Endothelial cell (in vitro differentiated cells): ENCODE data around the gene NDUFA5. TPM values are rescaled to one million over a fixed set of nuclear protein-coding genes. Genes with fewer than 3 reads are reported as not detected.

Experiments
- DNase-seq: peaks from one replicate; pipeline ENCODE4 v3.0.0; 2021; ENCODE audit warnings: low spot score
- H3K27ac Mint-ChIP-seq: one replicate; pipeline ENCODE4 v1.8.0; 2021; ENCODE audit warnings: mixed read lengths, inconsistent platforms; ENCODE audit not compliant: unreplicated experiment
- H3K27me3 Mint-ChIP-seq: one replicate; pipeline ENCODE4 v1.8.0; 2021; ENCODE audit warnings: mild to moderate bottlenecking, moderate library complexity, mixed read lengths, inconsistent platforms; ENCODE audit not compliant: unreplicated experiment
- H3K36me3 Mint-ChIP-seq: one replicate; pipeline ENCODE4 v1.8.0; 2021; ENCODE audit warnings: mild to moderate bottlenecking, low read depth, mixed read lengths, inconsistent platforms; ENCODE audit not compliant: unreplicated experiment
- H3K4me1 Mint-ChIP-seq: one replicate; pipeline ENCODE4 v1.8.0; 2021; ENCODE audit warnings: mild to moderate bottlenecking, mixed read lengths, inconsistent platforms; ENCODE audit not compliant: unreplicated experiment
- H3K4me3 Mint-ChIP-seq: one replicate; pipeline ENCODE4 v1.8.0; 2021; ENCODE audit warnings: mild to moderate bottlenecking, mixed read lengths, inconsistent platforms; ENCODE audit not compliant: unreplicated experiment
- H3K9me3 Mint-ChIP-seq: one replicate; pipeline ENCODE4 v1.8.0; 2021; ENCODE audit warnings: mixed read lengths, inconsistent platforms; ENCODE audit not compliant: unreplicated experiment
- CTCF ChIP-seq: fragments of 200-600 bp; sonication (generic); IDR thresholded peaks from one replicate; pipeline ENCODE4 v1.5.0; 2021; ENCODE audit warnings: antibody characterized with exemption; ENCODE audit not compliant: unreplicated experiment
- total RNA-seq: library from RNA; stranded (reverse); fragmentation: NEBNext Ultra II Directional; extraction: Animal tissue kit (Norgen Biotek cat#: 25700); gene quantifications from one replicate; pipeline ENCODE4 v1.2.1, GENCODE V29; 2021; ENCODE audit not compliant: unreplicated experiment

Gene NDUFA5
- total RNA-seq, 1 donor from 2014 or later, result 45.8 TPM

GRCh38 chr7:123502201-123502600 is 55.4 kb downstream of the NDUFA5 start:
- H3K27ac Mint-ChIP-seq, result no peak overlapping the region
- DNase-seq, result no peak
- no peak overlapping the region for H3K4me3 Mint-ChIP-seq
- H3K4me1 Mint-ChIP-seq, result no peaks in the 10 kb centered on the region
- no peaks in the 10 kb centered on the region for H3K9me3 Mint-ChIP-seq
- peaks cover 8% of the 10 kb centered on the region for H3K36me3 Mint-ChIP-seq
- no peak for TF ChIP-seq CTCF
- H3K27me3 Mint-ChIP-seq, result peaks cover 3% of the 10 kb centered on the region

GRCh38 chr7:123500878-123501489 is 56.6 kb downstream of the NDUFA5 start:
- DNase-seq, result no peak
- H3K9me3 Mint-ChIP-seq, result no peaks in the 10 kb centered on the region
- no peak overlapping the region for H3K27ac Mint-ChIP-seq
- peaks cover 8% of the 10 kb centered on the region for H3K36me3 Mint-ChIP-seq
- no peaks in the 10 kb centered on the region for H3K4me1 Mint-ChIP-seq
- TF ChIP-seq CTCF, result no peak
- H3K4me3 Mint-ChIP-seq, result no peak overlapping the region
- H3K27me3 Mint-ChIP-seq, result peaks cover 3% of the 10 kb centered on the region

GRCh38 chr7:123499211-123499970 is 58.2 kb downstream of the NDUFA5 start:
- no peak for DNase-seq
- no peak overlapping the region for H3K27ac Mint-ChIP-seq
- H3K4me3 Mint-ChIP-seq, result no peak overlapping the region
- no peaks in the 10 kb centered on the region for H3K27me3 Mint-ChIP-seq
- H3K36me3 Mint-ChIP-seq, result peaks cover 3% of the 10 kb centered on the region
- no peaks in the 10 kb centered on the region for H3K4me1 Mint-ChIP-seq
- no peaks in the 10 kb centered on the region for H3K9me3 Mint-ChIP-seq
- TF ChIP-seq CTCF, result no peak

GRCh38 chr7:123498601-123499000 is 59.0 kb downstream of the NDUFA5 start:
- no peaks in the 10 kb centered on the region for H3K9me3 Mint-ChIP-seq
- no peak overlapping the region for H3K4me3 Mint-ChIP-seq
- H3K27me3 Mint-ChIP-seq, result no peaks in the 10 kb centered on the region
- no peak overlapping the region for H3K27ac Mint-ChIP-seq
- no peaks in the 10 kb centered on the region for H3K4me1 Mint-ChIP-seq
- DNase-seq, result no peak
- no peak for TF ChIP-seq CTCF
- H3K36me3 Mint-ChIP-seq, result no peaks in the 10 kb centered on the region

- H3K27me3 Mint-ChIP-seq, result no peaks in the 10 kb centered on the region
- H3K9me3 Mint-ChIP-seq, result no peaks in the 10 kb centered on the region
- no peaks in the 10 kb centered on the region for H3K36me3 Mint-ChIP-seq
- H3K4me1 Mint-ChIP-seq, result no peaks in the 10 kb centered on the region
- no peak for DNase-seq
- H3K4me3 Mint-ChIP-seq, result no peak overlapping the region
- TF ChIP-seq CTCF, result no peak
- H3K27ac Mint-ChIP-seq, result no peak overlapping the region
These were observed 59.6 kb downstream of the NDUFA5 start for GRCh38 chr7:123498031-123498430.
